WTC11 (cell line): ENCODE data around the gene PRPSAP1. TPM values are rescaled to one million over a fixed set of nuclear protein-coding genes. Genes with fewer than 3 reads are reported as not detected.

Source experiments
- ATAC-seq: fragments of 200-7000 bp; cut with Tn5 transposase; 2 replicates; pipeline ENCODE4 v1.10.0; 2021; ENCODE audit warnings: mild to moderate bottlenecking, moderate library complexity
- CTCF ChIA-PET: fragments of 300-600 bp; sonication (Branson Sonifier 250); formaldehyde crosslinking; loops from one replicate; lab custom pipeline; 2021; ENCODE audit warnings: antibody characterized with exemption; lab: Charles Lee
- POLR2A ChIA-PET: fragments of 350-600 bp; sonication (Branson Sonifier 250); formaldehyde crosslinking; loops from one replicate; lab custom pipeline; 2021; ENCODE audit warnings: antibody characterized with exemption; lab: Charles Lee
- DNase-seq: peaks from one replicate; pipeline ENCODE4 v3.0.0; 2021; ENCODE audit warnings: low spot score
- H3K27ac Mint-ChIP-seq: 2 replicates; pipeline ENCODE4 v1.8.0; 2021; ENCODE audit warnings: mixed read lengths
- H3K27me3 Mint-ChIP-seq: 2 replicates; pipeline ENCODE4 v1.8.0; 2021; ENCODE audit warnings: low read depth, mild to moderate bottlenecking, moderate library complexity, mixed read lengths
- H3K36me3 Mint-ChIP-seq: 2 replicates; pipeline ENCODE4 v1.8.0; 2021; ENCODE audit warnings: mixed read lengths
- H3K4me1 Mint-ChIP-seq: 2 replicates; pipeline ENCODE4 v1.8.0; 2022; ENCODE audit warnings: mixed read lengths
- H3K4me3 Mint-ChIP-seq: 2 replicates; pipeline ENCODE4 v1.8.0; 2021; ENCODE audit warnings: mild to moderate bottlenecking, moderate library complexity, mixed read lengths
- H3K9me3 Mint-ChIP-seq: 2 replicates; pipeline ENCODE4 v1.8.0; 2021; ENCODE audit warnings: mixed read lengths
- CREB1 ChIP-seq: sonication (generic); formaldehyde crosslinking; IDR thresholded peaks from 2 replicates; pipeline ENCODE4 v1.8.0; 2023; ENCODE audit warnings: mild to moderate bottlenecking, missing genetic modification reagents
- ELF4 ChIP-seq: sonication (generic); formaldehyde crosslinking; IDR thresholded peaks from 2 replicates; pipeline ENCODE4 v1.8.1; 2022; ENCODE audit warnings: low read depth, mild to moderate bottlenecking, moderate library complexity, missing genetic modification reagents
- ETV6 ChIP-seq: sonication (generic); formaldehyde crosslinking; IDR thresholded peaks from 2 replicates; pipeline ENCODE4 v1.8.1; 2022; ENCODE audit warnings: mild to moderate bottlenecking, missing genetic modification reagents
- KAT7 ChIP-seq: sonication (generic); formaldehyde crosslinking; IDR thresholded peaks from 2 replicates; pipeline ENCODE4 v1.8.1; 2023; ENCODE audit warnings: missing genetic modification reagents, mild to moderate bottlenecking, borderline replicate concordance
- NR2C2 ChIP-seq: sonication (generic); formaldehyde crosslinking; IDR thresholded peaks from 2 replicates; pipeline ENCODE4 v1.8.0; 2022; ENCODE audit warnings: mild to moderate bottlenecking, missing genetic modification reagents
- RORB ChIP-seq: fragments of 250-450 bp; sonication (Bioruptor Pico); IDR thresholded peaks from 2 replicates; pipeline ENCODE4 v1.9.0; 2021; ENCODE audit warnings: mild to moderate bottlenecking
- SP1 ChIP-seq: sonication (generic); formaldehyde crosslinking; conservative IDR thresholded peaks from 2 replicates; pipeline ENCODE4 v1.8.1; 2022; ENCODE audit warnings: missing genetic modification reagents
- TCF7 ChIP-seq: sonication (generic); formaldehyde crosslinking; IDR thresholded peaks from 2 replicates; pipeline ENCODE4 v1.8.0; 2022; ENCODE audit warnings: mild to moderate bottlenecking, low read depth, missing genetic modification reagents, moderate library complexity
- TEAD1 ChIP-seq: sonication (generic); formaldehyde crosslinking; IDR thresholded peaks from 2 replicates; pipeline ENCODE4 v1.8.0; 2022; ENCODE audit warnings: mild to moderate bottlenecking, missing genetic modification reagents
- total RNA-seq: library from RNA; stranded (reverse); gene quantifications from 3 replicates; pipeline ENCODE4 v1.2.3, GENCODE V29; 2021
- TF ChIP-seq, protein P1 (sequence below): fragments of 250-450 bp; sonication (Bioruptor Pico); IDR thresholded peaks from 2 replicates; pipeline ENCODE4 v1.9.0; 2021; ENCODE audit warnings: mild to moderate bottlenecking
- TF ChIP-seq, protein P2 (sequence below): sonication (generic); formaldehyde crosslinking; IDR thresholded peaks from 2 replicates; pipeline ENCODE4 v1.8.1; 2023; ENCODE audit warnings: mild to moderate bottlenecking, missing genetic modification reagents
- TF ChIP-seq, protein P3 (sequence below): fragments of 250-450 bp; sonication (Bioruptor Pico); IDR thresholded peaks from 2 replicates; pipeline ENCODE4 v2.1.2; 2022; ENCODE audit warnings: mild to moderate bottlenecking, moderate library complexity
- TF ChIP-seq, protein P4 (sequence below): sonication (generic); formaldehyde crosslinking; conservative IDR thresholded peaks from 2 replicates; pipeline ENCODE4 v1.8.1; 2023; ENCODE audit warnings: mild to moderate bottlenecking, low read depth, missing genetic modification reagents, moderate library complexity
- TF ChIP-seq, protein P5 (sequence below): sonication (generic); formaldehyde crosslinking; conservative IDR thresholded peaks from 2 replicates; pipeline ENCODE4 v1.8.1; 2022; ENCODE audit warnings: mild to moderate bottlenecking, missing genetic modification reagents
- TF ChIP-seq, protein P6 (sequence below): sonication (generic); formaldehyde crosslinking; IDR thresholded peaks from 2 replicates; pipeline ENCODE4 v1.8.0; 2023; ENCODE audit warnings: missing genetic modification reagents, mild to moderate bottlenecking, borderline replicate concordance
- TF ChIP-seq, protein P7 (sequence below): sonication (generic); formaldehyde crosslinking; IDR thresholded peaks from 2 replicates; pipeline ENCODE4 v1.8.0; 2022; ENCODE audit warnings: mild to moderate bottlenecking, missing genetic modification reagents
- TF ChIP-seq, protein P8 (sequence below): sonication (generic); formaldehyde crosslinking; IDR thresholded peaks from 2 replicates; pipeline ENCODE4 v1.8.0; 2023; ENCODE audit warnings: missing genetic modification reagents

Gene PRPSAP1
- total RNA-seq, 1 experiment from 2014 or later, result 56.5 TPM

DNA sequence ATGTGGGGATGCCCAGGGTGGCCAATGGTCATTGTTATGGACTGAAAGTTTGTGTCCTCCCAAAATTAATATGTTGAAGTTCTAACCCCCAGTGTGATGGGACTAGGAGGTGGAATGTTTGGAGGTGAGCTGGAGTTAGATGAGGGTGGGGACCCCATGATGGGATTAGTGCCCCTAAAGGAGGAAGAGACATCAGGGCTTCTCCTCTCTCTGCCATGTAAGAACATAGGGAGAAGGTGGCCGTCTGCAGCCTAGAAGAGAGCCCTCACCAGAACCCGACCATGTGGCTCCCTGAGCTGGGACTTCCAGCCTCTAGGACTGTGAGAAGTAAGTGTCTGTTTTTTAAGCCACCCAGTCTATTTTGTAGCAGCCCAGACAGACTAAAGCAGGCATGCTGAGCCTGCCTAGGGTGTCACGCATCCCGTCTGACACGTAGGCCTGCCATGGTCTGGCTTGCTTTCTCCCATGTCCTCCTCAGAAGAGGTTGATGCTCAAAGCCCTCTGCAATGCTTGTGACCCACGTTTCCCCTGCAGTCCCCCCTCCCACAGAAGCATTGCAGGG, 4.0 kb upstream of the PRPSAP1 start (continued):
- TF ChIP-seq, protein P1, sequence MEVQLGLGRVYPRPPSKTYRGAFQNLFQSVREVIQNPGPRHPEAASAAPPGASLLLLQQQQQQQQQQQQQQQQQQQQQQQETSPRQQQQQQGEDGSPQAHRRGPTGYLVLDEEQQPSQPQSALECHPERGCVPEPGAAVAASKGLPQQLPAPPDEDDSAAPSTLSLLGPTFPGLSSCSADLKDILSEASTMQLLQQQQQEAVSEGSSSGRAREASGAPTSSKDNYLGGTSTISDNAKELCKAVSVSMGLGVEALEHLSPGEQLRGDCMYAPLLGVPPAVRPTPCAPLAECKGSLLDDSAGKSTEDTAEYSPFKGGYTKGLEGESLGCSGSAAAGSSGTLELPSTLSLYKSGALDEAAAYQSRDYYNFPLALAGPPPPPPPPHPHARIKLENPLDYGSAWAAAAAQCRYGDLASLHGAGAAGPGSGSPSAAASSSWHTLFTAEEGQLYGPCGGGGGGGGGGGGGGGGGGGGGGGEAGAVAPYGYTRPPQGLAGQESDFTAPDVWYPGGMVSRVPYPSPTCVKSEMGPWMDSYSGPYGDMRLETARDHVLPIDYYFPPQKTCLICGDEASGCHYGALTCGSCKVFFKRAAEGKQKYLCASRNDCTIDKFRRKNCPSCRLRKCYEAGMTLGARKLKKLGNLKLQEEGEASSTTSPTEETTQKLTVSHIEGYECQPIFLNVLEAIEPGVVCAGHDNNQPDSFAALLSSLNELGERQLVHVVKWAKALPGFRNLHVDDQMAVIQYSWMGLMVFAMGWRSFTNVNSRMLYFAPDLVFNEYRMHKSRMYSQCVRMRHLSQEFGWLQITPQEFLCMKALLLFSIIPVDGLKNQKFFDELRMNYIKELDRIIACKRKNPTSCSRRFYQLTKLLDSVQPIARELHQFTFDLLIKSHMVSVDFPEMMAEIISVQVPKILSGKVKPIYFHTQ, result no peak

DNA sequence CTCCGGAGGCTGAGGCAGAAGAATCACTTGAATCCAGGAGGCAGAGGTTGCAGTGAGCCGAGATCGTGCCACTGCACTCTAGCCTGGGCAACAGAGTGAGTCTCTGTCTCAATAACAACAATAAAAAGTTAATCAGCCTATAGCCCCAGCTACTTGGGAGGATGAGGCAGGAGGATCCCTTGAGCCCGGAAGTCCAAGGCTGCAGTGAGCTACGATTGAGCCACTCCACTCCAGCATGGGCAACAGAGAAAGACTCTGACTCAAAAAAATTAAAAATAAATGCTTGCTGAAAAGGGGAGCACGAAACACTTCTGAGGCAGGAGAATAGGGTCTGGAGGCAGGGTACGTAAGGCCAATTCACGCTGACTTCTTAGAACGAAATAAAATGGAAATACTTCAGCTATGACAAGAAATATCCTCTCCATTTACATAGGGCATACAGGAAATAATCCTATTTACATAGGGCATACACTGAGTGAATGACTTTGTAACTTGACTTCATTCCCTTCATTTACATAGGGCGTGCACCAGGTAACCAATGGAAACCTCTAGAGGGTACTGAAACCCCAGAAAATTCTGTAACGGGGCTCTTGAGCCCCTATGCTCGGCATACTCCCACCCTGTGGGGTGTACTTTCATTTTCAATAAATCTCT, 3.2 kb upstream of the PRPSAP1 start:
- H3K4me1 Mint-ChIP-seq, result peaks cover 21% of the 10 kb centered on the region
- no peak for DNase-seq
- ATAC-seq, result no peak
- CTCF ChIA-PET, result interaction anchor here (1.4 kb wide), 1 partner anchor 41 kb away, joined by 3 read pairs; no protein-coding TSS in a partner anchor
- no peaks in the 10 kb centered on the region for H3K36me3 Mint-ChIP-seq
- H3K4me3 Mint-ChIP-seq, result no peak overlapping the region
- POLR2A ChIA-PET, result no interaction called here
- no peaks in the 10 kb centered on the region for H3K9me3 Mint-ChIP-seq
- H3K27ac Mint-ChIP-seq, result no peak overlapping the region; the same call in 1 of the 2 replicates
- H3K27me3 Mint-ChIP-seq, result no peaks in the 10 kb centered on the region
- no peak for TF ChIP-seq ELF4 (CRISPR knock-in tag)
- TF ChIP-seq, protein P2, sequence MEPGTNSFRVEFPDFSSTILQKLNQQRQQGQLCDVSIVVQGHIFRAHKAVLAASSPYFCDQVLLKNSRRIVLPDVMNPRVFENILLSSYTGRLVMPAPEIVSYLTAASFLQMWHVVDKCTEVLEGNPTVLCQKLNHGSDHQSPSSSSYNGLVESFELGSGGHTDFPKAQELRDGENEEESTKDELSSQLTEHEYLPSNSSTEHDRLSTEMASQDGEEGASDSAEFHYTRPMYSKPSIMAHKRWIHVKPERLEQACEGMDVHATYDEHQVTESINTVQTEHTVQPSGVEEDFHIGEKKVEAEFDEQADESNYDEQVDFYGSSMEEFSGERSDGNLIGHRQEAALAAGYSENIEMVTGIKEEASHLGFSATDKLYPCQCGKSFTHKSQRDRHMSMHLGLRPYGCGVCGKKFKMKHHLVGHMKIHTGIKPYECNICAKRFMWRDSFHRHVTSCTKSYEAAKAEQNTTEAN (CRISPR knock-in tag), result no peak
- TF ChIP-seq RORB, result no peak
- no peak for TF ChIP-seq SP1
- no peak for TF ChIP-seq ETV6 (CRISPR knock-in tag)
- no peak for TF ChIP-seq TEAD1 (CRISPR knock-in tag)
- TF ChIP-seq, protein P3, sequence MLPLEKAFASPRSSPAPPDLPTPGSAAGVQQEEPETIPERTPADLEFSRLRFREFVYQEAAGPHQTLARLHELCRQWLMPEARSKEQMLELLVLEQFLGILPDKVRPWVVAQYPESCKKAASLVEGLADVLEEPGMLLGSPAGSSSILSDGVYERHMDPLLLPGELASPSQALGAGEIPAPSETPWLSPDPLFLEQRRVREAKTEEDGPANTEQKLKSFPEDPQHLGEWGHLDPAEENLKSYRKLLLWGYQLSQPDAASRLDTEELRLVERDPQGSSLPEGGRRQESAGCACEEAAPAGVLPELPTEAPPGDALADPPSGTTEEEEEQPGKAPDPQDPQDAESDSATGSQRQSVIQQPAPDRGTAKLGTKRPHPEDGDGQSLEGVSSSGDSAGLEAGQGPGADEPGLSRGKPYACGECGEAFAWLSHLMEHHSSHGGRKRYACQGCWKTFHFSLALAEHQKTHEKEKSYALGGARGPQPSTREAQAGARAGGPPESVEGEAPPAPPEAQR (CRISPR knock-in tag), result no peak
- no peak for TF ChIP-seq KAT7
- TF ChIP-seq, protein P4, sequence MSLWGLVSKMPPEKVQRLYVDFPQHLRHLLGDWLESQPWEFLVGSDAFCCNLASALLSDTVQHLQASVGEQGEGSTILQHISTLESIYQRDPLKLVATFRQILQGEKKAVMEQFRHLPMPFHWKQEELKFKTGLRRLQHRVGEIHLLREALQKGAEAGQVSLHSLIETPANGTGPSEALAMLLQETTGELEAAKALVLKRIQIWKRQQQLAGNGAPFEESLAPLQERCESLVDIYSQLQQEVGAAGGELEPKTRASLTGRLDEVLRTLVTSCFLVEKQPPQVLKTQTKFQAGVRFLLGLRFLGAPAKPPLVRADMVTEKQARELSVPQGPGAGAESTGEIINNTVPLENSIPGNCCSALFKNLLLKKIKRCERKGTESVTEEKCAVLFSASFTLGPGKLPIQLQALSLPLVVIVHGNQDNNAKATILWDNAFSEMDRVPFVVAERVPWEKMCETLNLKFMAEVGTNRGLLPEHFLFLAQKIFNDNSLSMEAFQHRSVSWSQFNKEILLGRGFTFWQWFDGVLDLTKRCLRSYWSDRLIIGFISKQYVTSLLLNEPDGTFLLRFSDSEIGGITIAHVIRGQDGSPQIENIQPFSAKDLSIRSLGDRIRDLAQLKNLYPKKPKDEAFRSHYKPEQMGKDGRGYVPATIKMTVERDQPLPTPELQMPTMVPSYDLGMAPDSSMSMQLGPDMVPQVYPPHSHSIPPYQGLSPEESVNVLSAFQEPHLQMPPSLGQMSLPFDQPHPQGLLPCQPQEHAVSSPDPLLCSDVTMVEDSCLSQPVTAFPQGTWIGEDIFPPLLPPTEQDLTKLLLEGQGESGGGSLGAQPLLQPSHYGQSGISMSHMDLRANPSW, result no peak
- TF ChIP-seq, protein P5, sequence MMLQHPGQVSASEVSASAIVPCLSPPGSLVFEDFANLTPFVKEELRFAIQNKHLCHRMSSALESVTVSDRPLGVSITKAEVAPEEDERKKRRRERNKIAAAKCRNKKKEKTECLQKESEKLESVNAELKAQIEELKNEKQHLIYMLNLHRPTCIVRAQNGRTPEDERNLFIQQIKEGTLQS (CRISPR knock-in tag), result no peak
- TF ChIP-seq, protein P6, sequence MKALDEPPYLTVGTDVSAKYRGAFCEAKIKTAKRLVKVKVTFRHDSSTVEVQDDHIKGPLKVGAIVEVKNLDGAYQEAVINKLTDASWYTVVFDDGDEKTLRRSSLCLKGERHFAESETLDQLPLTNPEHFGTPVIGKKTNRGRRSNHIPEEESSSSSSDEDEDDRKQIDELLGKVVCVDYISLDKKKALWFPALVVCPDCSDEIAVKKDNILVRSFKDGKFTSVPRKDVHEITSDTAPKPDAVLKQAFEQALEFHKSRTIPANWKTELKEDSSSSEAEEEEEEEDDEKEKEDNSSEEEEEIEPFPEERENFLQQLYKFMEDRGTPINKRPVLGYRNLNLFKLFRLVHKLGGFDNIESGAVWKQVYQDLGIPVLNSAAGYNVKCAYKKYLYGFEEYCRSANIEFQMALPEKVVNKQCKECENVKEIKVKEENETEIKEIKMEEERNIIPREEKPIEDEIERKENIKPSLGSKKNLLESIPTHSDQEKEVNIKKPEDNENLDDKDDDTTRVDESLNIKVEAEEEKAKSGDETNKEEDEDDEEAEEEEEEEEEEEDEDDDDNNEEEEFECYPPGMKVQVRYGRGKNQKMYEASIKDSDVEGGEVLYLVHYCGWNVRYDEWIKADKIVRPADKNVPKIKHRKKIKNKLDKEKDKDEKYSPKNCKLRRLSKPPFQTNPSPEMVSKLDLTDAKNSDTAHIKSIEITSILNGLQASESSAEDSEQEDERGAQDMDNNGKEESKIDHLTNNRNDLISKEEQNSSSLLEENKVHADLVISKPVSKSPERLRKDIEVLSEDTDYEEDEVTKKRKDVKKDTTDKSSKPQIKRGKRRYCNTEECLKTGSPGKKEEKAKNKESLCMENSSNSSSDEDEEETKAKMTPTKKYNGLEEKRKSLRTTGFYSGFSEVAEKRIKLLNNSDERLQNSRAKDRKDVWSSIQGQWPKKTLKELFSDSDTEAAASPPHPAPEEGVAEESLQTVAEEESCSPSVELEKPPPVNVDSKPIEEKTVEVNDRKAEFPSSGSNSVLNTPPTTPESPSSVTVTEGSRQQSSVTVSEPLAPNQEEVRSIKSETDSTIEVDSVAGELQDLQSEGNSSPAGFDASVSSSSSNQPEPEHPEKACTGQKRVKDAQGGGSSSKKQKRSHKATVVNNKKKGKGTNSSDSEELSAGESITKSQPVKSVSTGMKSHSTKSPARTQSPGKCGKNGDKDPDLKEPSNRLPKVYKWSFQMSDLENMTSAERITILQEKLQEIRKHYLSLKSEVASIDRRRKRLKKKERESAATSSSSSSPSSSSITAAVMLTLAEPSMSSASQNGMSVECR (CRISPR knock-in tag), result no peak
- TF ChIP-seq, protein P7, sequence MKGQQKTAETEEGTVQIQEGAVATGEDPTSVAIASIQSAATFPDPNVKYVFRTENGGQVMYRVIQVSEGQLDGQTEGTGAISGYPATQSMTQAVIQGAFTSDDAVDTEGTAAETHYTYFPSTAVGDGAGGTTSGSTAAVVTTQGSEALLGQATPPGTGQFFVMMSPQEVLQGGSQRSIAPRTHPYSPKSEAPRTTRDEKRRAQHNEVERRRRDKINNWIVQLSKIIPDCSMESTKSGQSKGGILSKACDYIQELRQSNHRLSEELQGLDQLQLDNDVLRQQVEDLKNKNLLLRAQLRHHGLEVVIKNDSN (CRISPR knock-in tag), result no peak
- no peak for TF ChIP-seq TCF7 (CRISPR knock-in tag)
- TF ChIP-seq NR2C2 (CRISPR knock-in tag), result no peak
- TF ChIP-seq, protein P8, sequence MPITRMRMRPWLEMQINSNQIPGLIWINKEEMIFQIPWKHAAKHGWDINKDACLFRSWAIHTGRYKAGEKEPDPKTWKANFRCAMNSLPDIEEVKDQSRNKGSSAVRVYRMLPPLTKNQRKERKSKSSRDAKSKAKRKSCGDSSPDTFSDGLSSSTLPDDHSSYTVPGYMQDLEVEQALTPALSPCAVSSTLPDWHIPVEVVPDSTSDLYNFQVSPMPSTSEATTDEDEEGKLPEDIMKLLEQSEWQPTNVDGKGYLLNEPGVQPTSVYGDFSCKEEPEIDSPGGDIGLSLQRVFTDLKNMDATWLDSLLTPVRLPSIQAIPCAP (CRISPR knock-in tag), result no peak
- TF ChIP-seq CREB1 (CRISPR knock-in tag), result no peak
